ENCODE results near the gene CD300H.

The CD300H gene

DNA sequence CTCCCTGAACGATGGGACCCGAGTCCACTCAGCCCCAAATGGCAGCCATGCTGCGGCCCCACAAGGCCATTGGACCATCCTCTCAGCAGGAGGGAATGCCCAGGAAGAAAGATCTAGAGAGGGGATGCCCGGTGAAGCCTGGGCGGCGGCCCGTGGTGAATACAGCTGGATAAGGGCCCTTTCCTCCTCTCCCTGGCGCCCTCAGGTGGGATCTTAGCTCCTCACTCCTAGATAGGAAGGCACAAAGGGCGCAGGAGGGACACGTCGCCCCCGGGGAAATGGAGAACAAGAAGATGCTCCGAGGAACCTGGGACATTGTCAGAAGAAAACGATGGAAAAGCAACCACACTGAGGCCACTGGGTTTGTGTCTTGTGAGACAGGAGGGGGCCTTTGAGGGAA is 23.9 kb downstream of the CD300H start:
- no peak overlapping the region for H3K27ac ChIP-seq
- TF ChIP-seq, protein P1, sequence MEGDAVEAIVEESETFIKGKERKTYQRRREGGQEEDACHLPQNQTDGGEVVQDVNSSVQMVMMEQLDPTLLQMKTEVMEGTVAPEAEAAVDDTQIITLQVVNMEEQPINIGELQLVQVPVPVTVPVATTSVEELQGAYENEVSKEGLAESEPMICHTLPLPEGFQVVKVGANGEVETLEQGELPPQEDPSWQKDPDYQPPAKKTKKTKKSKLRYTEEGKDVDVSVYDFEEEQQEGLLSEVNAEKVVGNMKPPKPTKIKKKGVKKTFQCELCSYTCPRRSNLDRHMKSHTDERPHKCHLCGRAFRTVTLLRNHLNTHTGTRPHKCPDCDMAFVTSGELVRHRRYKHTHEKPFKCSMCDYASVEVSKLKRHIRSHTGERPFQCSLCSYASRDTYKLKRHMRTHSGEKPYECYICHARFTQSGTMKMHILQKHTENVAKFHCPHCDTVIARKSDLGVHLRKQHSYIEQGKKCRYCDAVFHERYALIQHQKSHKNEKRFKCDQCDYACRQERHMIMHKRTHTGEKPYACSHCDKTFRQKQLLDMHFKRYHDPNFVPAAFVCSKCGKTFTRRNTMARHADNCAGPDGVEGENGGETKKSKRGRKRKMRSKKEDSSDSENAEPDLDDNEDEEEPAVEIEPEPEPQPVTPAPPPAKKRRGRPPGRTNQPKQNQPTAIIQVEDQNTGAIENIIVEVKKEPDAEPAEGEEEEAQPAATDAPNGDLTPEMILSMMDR (conservative IDR thresholded peaks at IDR 0.05), result no peak
- no peak for TF ChIP-seq ZFX (IDR thresholded peaks at IDR 0.05)

DNA sequence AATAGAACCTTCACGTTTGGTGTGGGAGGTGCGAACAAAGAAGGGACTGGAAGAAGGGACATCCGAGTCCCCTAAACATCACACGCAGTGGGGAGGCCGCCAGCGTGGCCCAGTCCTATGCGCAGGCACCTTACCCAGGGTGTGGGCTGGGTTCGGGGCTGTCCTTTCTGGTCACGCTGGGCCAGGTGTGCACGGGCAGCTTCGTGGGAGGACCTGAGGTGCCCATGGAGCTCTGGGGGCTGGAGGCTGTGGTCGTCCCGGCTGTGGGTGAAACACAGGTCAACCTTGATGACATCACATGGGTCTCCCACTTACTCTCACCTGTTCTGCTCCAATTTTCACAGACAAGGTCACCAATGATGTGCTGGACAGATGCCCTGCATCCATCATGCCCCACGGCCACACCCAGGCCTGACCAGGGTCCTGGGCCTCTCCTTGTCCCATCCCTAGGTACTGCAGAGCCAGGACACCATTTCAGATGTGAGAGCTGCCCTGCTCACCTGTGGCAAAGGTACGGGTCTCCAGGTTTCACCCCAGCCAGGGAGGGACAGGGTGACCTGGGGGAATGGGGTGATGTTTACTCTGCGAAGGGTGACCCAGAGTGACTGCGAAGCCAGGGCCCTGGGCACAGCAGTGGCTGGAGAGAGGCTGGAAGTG is 24.5 kb downstream of the CD300H start:
- no peak overlapping the region for H3K27ac ChIP-seq
- no peak for TF ChIP-seq ZFX (IDR thresholded peaks at IDR 0.05)

DNA sequence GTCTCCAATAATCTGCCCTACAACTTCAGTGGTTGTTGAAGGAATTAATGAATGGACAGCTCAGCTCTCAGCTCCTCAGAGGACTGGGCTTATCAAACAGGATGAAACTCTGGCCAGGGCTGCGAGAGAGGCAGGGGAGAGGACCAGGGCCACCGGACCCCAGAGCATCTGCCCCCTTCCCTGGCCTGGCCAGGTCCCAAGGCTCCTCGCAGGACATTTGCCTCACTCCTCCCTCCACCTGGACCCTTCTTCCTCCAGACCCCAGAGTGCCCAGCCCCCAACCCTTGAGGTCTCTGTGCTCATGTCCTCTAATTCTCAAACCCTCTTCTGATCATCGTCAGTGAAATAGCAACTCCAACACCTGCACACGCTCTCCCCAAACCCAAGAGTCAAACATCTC is 25.1 kb downstream of the CD300H start:
- no peak for TF ChIP-seq ZFX (IDR thresholded peaks at IDR 0.05)
- TF ChIP-seq, protein P1 (conservative IDR thresholded peaks at IDR 0.05), result no peak
- no peak overlapping the region for H3K27ac ChIP-seq

DNA sequence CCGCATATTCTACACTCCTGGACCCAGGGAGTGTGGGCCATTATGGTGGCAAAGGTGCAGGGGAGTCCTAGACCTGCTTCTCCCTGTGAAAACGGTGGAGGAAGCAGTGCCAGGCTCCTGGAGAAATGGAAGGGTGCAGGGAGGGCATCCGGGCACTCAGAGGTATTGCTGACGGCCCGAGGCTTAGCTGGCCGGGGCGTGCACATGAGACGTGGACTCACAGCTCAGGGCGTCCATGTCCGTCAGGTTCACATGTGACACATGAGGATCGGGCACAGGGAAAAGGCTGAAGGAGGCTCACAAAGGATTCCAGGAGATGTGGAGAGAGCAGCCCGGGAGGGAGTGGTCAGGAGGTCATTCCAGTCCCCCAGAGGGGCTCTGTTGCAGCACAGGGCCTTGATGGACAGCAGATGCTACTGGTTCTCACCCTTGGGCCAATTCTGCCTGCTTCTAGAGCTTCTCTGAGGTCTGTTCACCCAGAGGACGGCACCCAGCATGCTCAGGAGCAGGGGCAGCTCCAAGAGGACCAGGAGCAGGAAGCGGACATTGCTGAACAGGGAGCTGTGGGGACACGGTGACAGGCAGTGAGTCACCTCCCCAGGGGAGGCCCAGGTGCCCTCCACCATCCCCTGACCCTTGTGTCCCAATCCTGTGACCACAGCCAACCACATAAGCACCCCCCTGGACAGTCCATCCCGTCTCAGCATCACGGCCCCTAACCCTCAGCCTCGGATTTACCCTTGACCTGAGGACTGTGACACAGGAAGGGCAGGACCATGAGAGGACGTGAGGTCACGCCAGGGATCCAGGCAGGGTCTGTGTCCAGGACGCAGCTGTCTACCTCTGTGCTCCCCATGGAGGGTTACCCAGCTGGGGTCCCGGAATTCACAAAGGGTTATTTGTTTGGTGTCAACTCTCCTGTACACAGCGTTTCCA is 25.9 kb downstream of the CD300H start:
- no peak for TF ChIP-seq ZFX (IDR thresholded peaks at IDR 0.05)
- TF ChIP-seq, protein P1 (conservative IDR thresholded peaks at IDR 0.05), result no peak
- H3K27ac ChIP-seq, result no peak overlapping the region

DNA sequence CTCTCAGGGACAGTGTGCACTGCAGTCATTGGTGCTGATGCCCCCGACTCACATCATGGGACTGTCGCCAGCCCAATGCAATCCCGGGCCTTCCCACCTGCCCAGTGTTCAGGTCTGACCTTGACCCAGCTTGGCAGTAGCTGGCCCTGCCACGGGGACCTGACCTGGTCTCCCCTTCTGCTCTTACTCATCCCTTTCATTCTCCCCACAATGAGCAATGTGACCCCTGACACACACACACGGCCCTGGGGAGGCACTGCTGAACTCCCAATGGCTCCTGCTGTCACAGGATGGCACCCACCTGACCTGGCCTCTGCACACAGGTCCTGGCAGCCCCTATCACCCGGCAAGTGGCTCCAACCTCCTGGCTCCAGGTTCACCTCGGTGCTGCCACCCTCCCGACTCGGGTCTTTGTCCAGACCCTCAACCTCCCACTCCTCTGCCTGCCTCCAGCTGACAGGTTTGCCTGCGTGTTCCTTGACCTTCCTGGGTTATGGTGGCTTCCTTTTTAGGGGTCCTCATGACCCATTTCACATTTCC is 28.0 kb downstream of the CD300H start:
- H3K27ac ChIP-seq, result no peak overlapping the region
- TF ChIP-seq, protein P1 (conservative IDR thresholded peaks at IDR 0.05), result no peak
- no peak for TF ChIP-seq ZFX (IDR thresholded peaks at IDR 0.05)

DNA sequence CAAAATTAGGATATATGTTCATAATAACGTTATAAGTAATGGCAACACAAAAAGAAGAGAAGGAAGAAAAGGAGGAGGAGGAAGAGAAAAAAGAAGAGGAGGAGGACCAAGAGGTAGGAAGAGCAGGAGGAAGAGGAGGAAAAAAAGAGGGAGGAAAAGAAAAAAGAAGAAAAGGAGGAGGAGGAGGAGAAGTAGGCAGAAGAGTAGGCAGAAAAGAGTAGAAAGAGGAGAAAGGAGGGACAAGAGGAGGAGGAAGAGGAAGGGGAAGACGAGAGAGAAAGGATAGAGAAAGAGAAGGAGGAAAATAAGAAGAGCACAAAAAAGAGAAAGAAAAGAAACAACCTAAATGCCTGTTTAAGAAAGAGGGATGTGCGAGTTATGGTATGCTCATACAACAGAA is 30.4 kb downstream of the CD300H start:
- no peak overlapping the region for H3K27ac ChIP-seq
- no peak for TF ChIP-seq ZFX (IDR thresholded peaks at IDR 0.05)
- TF ChIP-seq, protein P1 (conservative IDR thresholded peaks at IDR 0.05), result no peak

DNA sequence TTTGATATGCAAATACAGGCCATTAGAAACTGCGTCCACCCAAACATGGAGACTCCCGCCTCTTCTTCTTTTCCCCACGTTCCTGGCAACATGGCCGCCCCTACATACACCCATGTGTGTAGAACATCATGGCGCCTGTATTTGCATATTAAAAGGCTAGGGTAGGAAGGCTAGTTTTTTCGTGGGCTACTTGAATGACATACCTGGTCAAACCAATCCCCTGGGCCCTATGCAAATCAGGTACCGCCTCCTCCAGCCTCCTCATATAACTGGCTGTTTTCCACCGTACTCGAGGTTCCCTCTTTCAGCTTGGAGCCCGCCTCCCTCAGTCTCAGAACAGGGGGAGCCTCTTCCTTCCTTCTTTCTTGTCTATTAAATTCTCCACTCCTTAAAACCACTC is 35.2 kb downstream of the CD300H start:
- no peak for TF ChIP-seq ZFX (IDR thresholded peaks at IDR 0.05)
- TF ChIP-seq, protein P1 (conservative IDR thresholded peaks at IDR 0.05), result no peak

More for the DNA sequence above, 35.2 kb downstream of the CD300H start:
- H3K27ac ChIP-seq, result no peak overlapping the region
